CD4-positive, CD25-positive, alpha-beta regulatory T cell (primary cell): Measurements from ENCODE around the gene LSM3. TPM values are rescaled to one million over a fixed set of nuclear protein-coding genes. Genes with fewer than 3 reads are reported as not detected.

Source experiments
- ATAC-seq, 2 donors: fragments of 150-1000 bp; cut with Tn5 transposase; one replicate each; pipeline ENCODE4 v1.10.0; 2021; ENCODE audit warnings: low read depth in 2 of 2, moderate number of reproducible peaks in 2 of 2, moderate library complexity in 1 of 2
- DNase-seq, 3 donors: peaks; one replicate each; pipeline versions ENCODE4 v3.0.0 to v3.0.0-alpha.2; 2012 to 2022; ENCODE audit warnings: mixed read lengths in 1 of 3
- H3K27ac ChIP-seq: one replicate; pipeline ENCODE4 v1.7.0; 2013; ENCODE audit warnings: mild to moderate bottlenecking, low read length; ENCODE audit not compliant: insufficient read depth, poor library complexity, severe bottlenecking
- H3K27me3 ChIP-seq: one replicate; pipeline ENCODE4 v1.7.0; 2013; ENCODE audit warnings: low read length; ENCODE audit not compliant: control insufficient read depth, insufficient read depth
- H3K36me3 ChIP-seq: one replicate; pipeline ENCODE4 v1.7.0; 2013; ENCODE audit warnings: mild to moderate bottlenecking, low read length, moderate library complexity; ENCODE audit not compliant: control insufficient read depth, insufficient read depth
- H3K4me1 ChIP-seq: 2 replicates; pipeline ENCODE4 v1.7.0; 2013; ENCODE audit warnings: mild to moderate bottlenecking, low read length; ENCODE audit not compliant: insufficient read depth, control insufficient read depth, poor library complexity, severe bottlenecking
- H3K4me3 ChIP-seq: one replicate; pipeline ENCODE4 v1.7.0; 2013; ENCODE audit warnings: low read depth, mild to moderate bottlenecking, low read length, moderate library complexity
- H3K9me3 ChIP-seq, 2 experiments: 1 replicate in 1 of 2; 2 replicates in 1 of 2; pipeline ENCODE4 v1.7.0; 2013; ENCODE audit warnings: low read length in 2 of 2, mild to moderate bottlenecking in 1 of 2, moderate library complexity in 1 of 2; ENCODE audit not compliant: control insufficient read depth in 2 of 2
- H3K27ac Mint-ChIP-seq, 3 donors: one replicate each; pipeline ENCODE4 v1.8.0; 2020 to 2022; ENCODE audit warnings: mild to moderate bottlenecking in 3 of 3, mixed read lengths in 3 of 3, moderate library complexity in 2 of 3
- H3K27me3 Mint-ChIP-seq: one replicate; pipeline ENCODE4 v1.8.0; 2022; ENCODE audit warnings: mild to moderate bottlenecking, mixed read lengths
- H3K36me3 Mint-ChIP-seq: one replicate; pipeline ENCODE4 v1.8.0; 2020; ENCODE audit warnings: mixed read lengths
- H3K4me1 Mint-ChIP-seq, 4 donors: one replicate each; pipeline ENCODE4 v1.8.0; 2020 to 2022; ENCODE audit warnings: mixed read lengths in 4 of 4, mild to moderate bottlenecking in 1 of 4
- H3K4me3 Mint-ChIP-seq, 4 donors: one replicate each; pipeline ENCODE4 v1.8.0; 2020 to 2022; ENCODE audit warnings: mild to moderate bottlenecking in 4 of 4, mixed read lengths in 4 of 4, moderate library complexity in 3 of 4
- H3K9me3 Mint-ChIP-seq, 7 donors: one replicate each; pipeline ENCODE4 v1.8.0; 2020 to 2022; ENCODE audit warnings: mixed read lengths in 7 of 7, mild to moderate bottlenecking in 3 of 7, moderate library complexity in 2 of 7
- polyA plus RNA-seq, 4 donors: library from polyadenylated mRNA; unstranded; fragments of 300-500 nt; fragmentation: Illumina TruSeq; gene quantifications; one replicate each; pipeline ENCODE4 v1.2.3, GENCODE V29; 2021
- total RNA-seq: library from RNA; stranded (reverse); gene quantifications from one replicate; pipeline ENCODE4 v1.2.3, GENCODE V29; 2022

Gene LSM3
- total and polyA plus RNA-seq, 5 donors from 2014 or later: 6.6 to 25.7 (median 21.0) TPM

DNA sequence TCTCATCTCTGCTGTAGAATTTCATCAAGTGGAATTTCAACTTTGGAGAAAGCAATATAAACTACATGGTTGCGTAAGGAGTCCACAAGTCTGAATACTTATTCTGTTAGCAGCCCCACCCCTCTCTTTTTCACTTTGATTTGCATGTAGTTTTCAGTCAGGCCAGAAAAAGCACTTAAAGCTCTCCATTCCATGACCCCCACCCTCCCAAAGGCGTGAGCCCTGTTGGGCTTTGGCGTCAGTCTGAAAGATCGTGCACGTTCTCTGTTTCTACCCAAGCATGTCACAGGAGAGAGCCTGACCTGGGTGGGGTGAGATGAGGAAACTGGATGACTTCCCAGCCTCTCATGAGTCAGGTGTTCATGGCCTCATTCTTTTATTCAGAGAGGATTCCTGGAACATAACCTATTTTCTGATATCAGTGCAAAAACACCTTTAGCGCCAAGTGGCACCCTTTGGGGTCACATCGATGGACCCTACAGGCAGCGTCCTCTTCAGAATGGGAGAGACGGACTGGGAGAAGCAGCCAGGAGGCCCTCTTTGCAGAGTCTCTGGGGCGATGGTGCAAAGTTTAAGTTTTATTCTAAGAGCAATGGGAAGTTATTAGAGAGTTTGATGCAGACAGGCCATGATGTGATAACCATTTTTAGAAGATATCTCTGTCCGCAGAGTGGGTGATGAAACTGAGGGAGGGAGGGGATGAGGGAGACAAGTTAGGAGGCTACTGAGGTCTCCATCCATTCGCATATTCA is 55.8 kb downstream of the LSM3 start:
- H3K27ac ChIP-seq: no peak overlapping the region
- Mint-ChIP-seq H3K27me3 (peaks cover 33% of the 10 kb centered on the region), H3K36me3 (no peaks in the 10 kb centered on the region), H3K27ac (no peak overlapping the region), H3K4me1 (peaks cover 0 to 6% (median 1%) of the 10 kb centered on the region in 4 donors), H3K4me3 (no peak overlapping the region), H3K9me3 (peaks cover 0 to 7% (median 2%) of the 10 kb centered on the region in 7 donors)
- no peak overlapping the region for H3K4me3 ChIP-seq
- DNase-seq: no peak
- H3K9me3 ChIP-seq: peaks cover 7 to 10% of the 10 kb centered on the region in 2 experiments
- no peaks in the 10 kb centered on the region for H3K36me3 ChIP-seq
- H3K27me3 ChIP-seq: peaks cover 22% of the 10 kb centered on the region
- no peak for ATAC-seq
- no peaks in the 10 kb centered on the region for H3K4me1 ChIP-seq

DNA sequence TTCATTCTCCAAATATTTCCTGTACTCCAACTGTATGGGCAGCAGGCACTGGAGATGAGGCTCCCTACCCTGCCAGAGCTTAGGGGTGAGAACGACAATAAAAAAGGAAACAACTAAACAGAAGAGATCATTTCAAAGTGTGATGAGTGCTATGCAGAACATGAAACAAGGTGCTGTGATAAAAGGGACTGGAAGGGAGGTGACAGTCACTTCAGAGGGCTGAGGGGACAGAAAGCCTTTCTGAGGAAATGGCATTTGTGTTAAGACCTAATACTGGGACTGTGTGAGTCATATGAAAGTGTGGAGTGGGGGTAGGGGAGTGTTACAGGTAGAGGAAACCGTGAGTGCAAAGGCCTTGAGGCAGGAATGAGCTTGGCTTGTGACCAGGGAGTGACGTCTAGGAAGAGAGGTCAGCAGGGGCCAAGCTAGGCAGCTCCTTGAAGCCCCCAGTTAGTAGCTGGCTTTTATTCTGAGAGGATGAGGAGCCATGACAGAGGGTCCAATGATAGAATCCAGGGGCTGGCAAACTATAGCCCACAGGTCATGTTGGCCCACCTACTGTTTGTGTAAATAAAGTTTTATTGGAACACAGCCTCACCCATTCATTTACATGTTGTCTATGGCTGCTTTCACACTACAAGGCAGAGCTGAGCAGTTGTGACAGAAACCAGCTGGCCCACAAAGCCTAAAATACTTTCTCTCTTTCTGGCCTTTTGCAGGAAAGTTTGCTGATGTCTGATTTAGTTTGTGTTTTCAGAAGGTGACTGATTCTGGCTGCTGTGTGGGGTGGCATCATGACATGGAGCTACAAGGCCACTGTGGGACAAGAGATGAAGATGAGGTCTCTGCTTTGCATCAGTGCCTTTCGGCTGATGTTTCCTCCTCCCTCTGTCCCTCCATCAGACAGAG is 56.6 kb downstream of the LSM3 start:
- ATAC-seq (no peak), DNase-seq (no peak)
- Histone ChIP-seq H3K36me3 (no peaks in the 10 kb centered on the region), H3K27ac (no peak overlapping the region), H3K9me3 (peaks cover 7 to 10% of the 10 kb centered on the region in 2 experiments), H3K4me1 (no peaks in the 10 kb centered on the region), H3K4me3 (no peak overlapping the region), H3K27me3 (peaks cover 22% of the 10 kb centered on the region)
- peaks cover 0 to 6% (median 1%) of the 10 kb centered on the region in 4 donors for H3K4me1 Mint-ChIP-seq
- H3K9me3 Mint-ChIP-seq: peaks cover 0 to 7% (median 2%) of the 10 kb centered on the region in 7 donors
- H3K27me3 Mint-ChIP-seq: peaks cover 29% of the 10 kb centered on the region
- no peak overlapping the region for H3K27ac Mint-ChIP-seq
- H3K36me3 Mint-ChIP-seq: no peaks in the 10 kb centered on the region
- no peak overlapping the region for H3K4me3 Mint-ChIP-seq

DNA sequence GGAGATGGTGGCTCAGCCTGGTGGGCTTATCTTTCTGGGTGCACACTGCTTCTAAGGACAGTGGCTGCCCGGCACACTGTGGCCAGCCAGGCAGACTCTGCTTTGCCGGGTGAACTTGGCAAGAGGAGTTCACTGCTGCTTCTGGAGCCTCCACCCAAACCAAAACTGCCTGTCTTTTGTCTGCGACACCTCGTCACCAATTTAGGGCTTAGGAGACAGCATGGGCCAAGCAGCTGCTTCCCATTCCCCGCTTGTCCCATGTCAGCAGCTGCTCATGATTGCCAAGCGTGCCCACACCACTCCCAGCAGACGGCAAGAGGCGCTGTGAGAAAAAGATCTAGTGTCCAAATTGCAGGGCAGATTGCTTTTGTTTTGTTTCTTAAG is 57.3 kb downstream of the LSM3 start:
- Mint-ChIP-seq H3K36me3 (no peaks in the 10 kb centered on the region), H3K27me3 (peaks cover 32% of the 10 kb centered on the region), H3K9me3 (peaks cover 0 to 7% (median 2%) of the 10 kb centered on the region in 7 donors), H3K4me1 (peaks cover 0 to 6% (median 1%) of the 10 kb centered on the region in 4 donors), H3K4me3 (no peak overlapping the region), H3K27ac (no peak overlapping the region)
- no peak for DNase-seq
- peaks cover 22% of the 10 kb centered on the region for H3K27me3 ChIP-seq
- H3K36me3 ChIP-seq: no peaks in the 10 kb centered on the region
- no peak overlapping the region for H3K27ac ChIP-seq
- H3K9me3 ChIP-seq: peaks cover 7 to 10% of the 10 kb centered on the region in 2 experiments
- H3K4me1 ChIP-seq: no peaks in the 10 kb centered on the region
- no peak overlapping the region for H3K4me3 ChIP-seq
- no peak for ATAC-seq

DNA sequence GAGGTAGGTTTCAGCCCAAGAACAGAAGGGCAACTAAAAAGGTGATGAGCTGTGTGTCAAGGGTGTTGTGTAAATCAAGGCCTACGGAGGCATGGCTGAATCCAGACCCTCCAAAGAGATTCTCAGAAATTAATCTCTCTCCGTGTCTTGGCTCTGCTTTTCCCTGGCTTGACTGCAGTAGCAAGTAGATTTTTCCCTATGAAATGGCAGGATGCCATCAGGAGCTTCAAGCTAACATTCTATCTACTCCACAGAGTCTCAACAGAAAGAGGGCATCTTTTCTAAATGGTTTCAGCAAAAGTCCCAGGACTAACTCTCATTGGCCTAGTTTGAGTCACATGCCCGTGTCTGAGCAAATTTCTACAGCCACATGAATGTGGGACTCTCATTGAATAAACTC is 58.3 kb downstream of the LSM3 start:
- peaks cover 7 to 10% of the 10 kb centered on the region in 2 experiments for H3K9me3 ChIP-seq
- H3K27ac Mint-ChIP-seq: no peak overlapping the region

DNA sequence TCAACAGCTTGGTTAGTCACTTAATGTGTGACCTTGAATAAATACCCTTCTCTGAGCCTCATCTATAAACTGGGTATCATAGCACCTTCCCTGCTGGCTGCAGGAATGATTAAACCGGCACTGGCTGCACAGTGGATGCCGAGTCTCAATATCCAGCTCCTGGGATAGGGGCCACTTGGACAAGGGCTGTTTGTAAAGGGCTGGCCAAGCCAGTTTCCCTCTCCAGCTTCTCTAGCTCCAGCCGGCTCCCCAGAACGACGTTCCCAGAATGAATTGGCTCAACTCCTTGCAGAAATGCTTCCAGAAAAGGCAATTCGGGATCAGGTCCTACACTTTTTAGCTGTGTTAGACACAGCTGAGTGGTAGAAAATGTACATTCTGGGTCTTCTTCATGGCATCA is 58.8 kb downstream of the LSM3 start:
- Histone ChIP-seq H3K4me3 (no peak overlapping the region), H3K4me1 (no peaks in the 10 kb centered on the region), H3K36me3 (no peaks in the 10 kb centered on the region), H3K27me3 (peaks cover 13% of the 10 kb centered on the region), H3K9me3 (peaks cover 7 to 10% of the 10 kb centered on the region in 2 experiments), H3K27ac (no peak overlapping the region)
- no peak overlapping the region for H3K27ac Mint-ChIP-seq
- H3K4me1 Mint-ChIP-seq: peaks cover 0 to 4% (median 1%) of the 10 kb centered on the region in 4 donors
- no peaks in the 10 kb centered on the region for H3K36me3 Mint-ChIP-seq
- peaks cover 27% of the 10 kb centered on the region for H3K27me3 Mint-ChIP-seq
- no peak for DNase-seq
- no peak overlapping the region for H3K4me3 Mint-ChIP-seq
- H3K9me3 Mint-ChIP-seq: peaks cover 0 to 7% (median 2%) of the 10 kb centered on the region in 7 donors
- no peak for ATAC-seq

More for the DNA sequence above, 58.3 kb downstream of the LSM3 start:
- Histone ChIP-seq H3K36me3 (no peaks in the 10 kb centered on the region), H3K4me3 (no peak overlapping the region), H3K27ac (no peak overlapping the region), H3K4me1 (no peaks in the 10 kb centered on the region), H3K27me3 (peaks cover 19% of the 10 kb centered on the region)
- ATAC-seq (no peak), DNase-seq (no peak)
- peaks cover 0 to 7% (median 2%) of the 10 kb centered on the region in 7 donors for H3K9me3 Mint-ChIP-seq
- no peaks in the 10 kb centered on the region for H3K36me3 Mint-ChIP-seq
- H3K4me3 Mint-ChIP-seq: no peak overlapping the region
- H3K4me1 Mint-ChIP-seq: peaks cover 0 to 6% (median 1%) of the 10 kb centered on the region in 4 donors
- peaks cover 32% of the 10 kb centered on the region for H3K27me3 Mint-ChIP-seq

DNA sequence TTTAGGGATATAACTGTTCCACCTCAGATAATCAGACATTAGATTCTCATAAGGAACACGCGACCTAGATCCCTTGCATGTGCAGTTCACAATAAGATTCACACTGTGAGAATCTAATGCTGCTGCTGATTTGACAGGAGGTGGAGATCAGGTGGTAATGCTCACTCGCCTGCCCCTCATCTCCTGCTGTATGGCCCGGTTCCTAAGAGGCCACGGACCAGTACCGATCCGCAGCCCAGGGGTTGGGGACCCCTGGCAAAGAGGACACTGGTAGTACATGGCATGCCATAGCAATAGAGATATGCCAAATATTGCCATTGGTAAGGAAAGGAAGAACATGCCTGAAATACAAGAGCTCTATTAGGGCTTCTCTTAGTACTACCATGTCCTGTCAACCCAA is 59.7 kb downstream of the LSM3 start:
- peaks cover 7 to 10% of the 10 kb centered on the region in 2 experiments for H3K9me3 ChIP-seq
- no peak for DNase-seq
- no peak overlapping the region for H3K27ac ChIP-seq
- ATAC-seq: no peak
- peaks cover 9% of the 10 kb centered on the region for H3K27me3 ChIP-seq
- Mint-ChIP-seq H3K27ac (no peak overlapping the region), H3K4me3 (no peak overlapping the region), H3K4me1 (no peaks in the 10 kb centered on the region), H3K36me3 (no peaks in the 10 kb centered on the region), H3K9me3 (peaks cover 0 to 5% (median 2%) of the 10 kb centered on the region in 7 donors), H3K27me3 (peaks cover 18% of the 10 kb centered on the region)
- no peaks in the 10 kb centered on the region for H3K4me1 ChIP-seq
- H3K36me3 ChIP-seq: no peaks in the 10 kb centered on the region
- no peak overlapping the region for H3K4me3 ChIP-seq

DNA sequence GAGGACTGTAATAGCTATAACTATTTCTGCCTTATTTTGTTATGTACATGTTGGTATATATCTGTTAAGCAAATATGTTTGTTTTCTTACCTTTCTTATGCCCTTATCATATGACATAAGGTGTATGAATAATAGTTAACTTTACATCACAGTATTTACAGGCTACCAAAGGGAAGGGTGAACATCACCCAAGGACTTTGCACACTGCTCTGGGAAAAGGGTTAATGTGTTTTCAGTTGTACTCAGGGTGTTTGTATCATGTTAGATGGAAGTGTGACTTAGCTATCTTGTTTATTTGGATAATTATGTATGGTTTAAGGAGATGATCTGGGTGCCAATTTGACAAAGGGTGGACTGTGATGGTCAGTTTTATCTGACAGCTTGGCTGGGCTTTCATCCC is 60.3 kb downstream of the LSM3 start:
- no peak for ATAC-seq
- H3K4me1 Mint-ChIP-seq: no peaks in the 10 kb centered on the region
- H3K36me3 ChIP-seq: no peaks in the 10 kb centered on the region
- H3K4me1 ChIP-seq: no peaks in the 10 kb centered on the region
- DNase-seq: no peak
- H3K36me3 Mint-ChIP-seq: no peaks in the 10 kb centered on the region
- H3K27me3 Mint-ChIP-seq: peaks cover 12% of the 10 kb centered on the region
- H3K27ac ChIP-seq: no peak overlapping the region
- peaks cover 4 to 6% of the 10 kb centered on the region in 2 experiments for H3K9me3 ChIP-seq
- H3K4me3 ChIP-seq: no peak overlapping the region
- H3K27ac Mint-ChIP-seq: no peak overlapping the region
- H3K4me3 Mint-ChIP-seq: no peak overlapping the region
- no peaks in the 10 kb centered on the region for H3K9me3 Mint-ChIP-seq
- peaks cover 5% of the 10 kb centered on the region for H3K27me3 ChIP-seq
